OCI-LY1 (cell line): ENCODE data around the gene AUH.

ENCODE experiments used
- H2AFZ ChIP-seq: fragments of 200-600 bp; sonication (generic), shearing (Covaris generic); 2 replicates; pipeline ENCODE4 v1.6.0; 2014; ENCODE audit warnings: antibody characterized with exemption, mild to moderate bottlenecking, low read length
- H3F3A ChIP-seq: fragments of 200-600 bp; sonication (generic), shearing (Covaris generic); 2 replicates; pipeline ENCODE4 v1.6.0; 2014; ENCODE audit warnings: mild to moderate bottlenecking, antibody characterized with exemption, low read length, moderate library complexity; ENCODE audit not compliant: insufficient read depth
- H3K27ac ChIP-seq: fragments of 200-600 bp; sonication (generic); 2 replicates; pipeline ENCODE4 v1.5.1; 2014; ENCODE audit warnings: low read length, mixed run types, mild to moderate bottlenecking, low read depth; ENCODE audit not compliant: poor library complexity, severe bottlenecking
- H3K27me3 ChIP-seq: fragments of 200-600 bp; sonication (generic); 2 replicates; pipeline ENCODE4 v1.6.0; 2014; ENCODE audit warnings: antibody characterized with exemption, mild to moderate bottlenecking, low read length, moderate library complexity; ENCODE audit not compliant: insufficient read depth
- H3K36me3 ChIP-seq: fragments of 200-600 bp; sonication (generic); 2 replicates; pipeline ENCODE4 v1.6.1; 2014; ENCODE audit warnings: mild to moderate bottlenecking, antibody characterized with exemption, low read length, moderate library complexity, mixed read lengths; ENCODE audit not compliant: insufficient read depth
- H3K4me1 ChIP-seq: fragments of 200-600 bp; sonication (generic); 2 replicates; pipeline ENCODE4 v1.5.1; 2014; ENCODE audit warnings: mild to moderate bottlenecking, low read length, moderate library complexity; ENCODE audit not compliant: insufficient read depth, severe bottlenecking
- H3K4me2 ChIP-seq: fragments of 200-600 bp; sonication (generic), shearing (Covaris generic); 2 replicates; pipeline ENCODE4 v1.6.1; 2014; ENCODE audit warnings: low read length
- H3K4me3 ChIP-seq: fragments of 200-600 bp; sonication (generic); 2 replicates; pipeline ENCODE4 v1.5.1; 2014; ENCODE audit warnings: low read length, low read depth, mild to moderate bottlenecking, mixed read lengths; ENCODE audit not compliant: poor library complexity, severe bottlenecking
- H3K79me2 ChIP-seq: fragments of 200-600 bp; shearing (Covaris generic); 2 replicates; pipeline ENCODE4 v1.6.1; 2016; ENCODE audit warnings: mixed run types, low read length, mixed read lengths; ENCODE audit not compliant: insufficient read depth
- H3K9ac ChIP-seq: fragments of 200-600 bp; sonication (generic), shearing (Covaris generic); 2 replicates; pipeline ENCODE4 v1.6.1; 2014; ENCODE audit warnings: mild to moderate bottlenecking, low read length, mixed read lengths
- H3K9me2 ChIP-seq: fragments of 200-600 bp; sonication (generic), shearing (Covaris generic); 2 replicates; pipeline ENCODE4 v1.6.1; 2014; ENCODE audit warnings: low read depth, mild to moderate bottlenecking, low read length, mixed read lengths
- H3K9me3 ChIP-seq: fragments of 200-600 bp; shearing (Covaris generic); 2 replicates; pipeline ENCODE4 v1.6.1; 2014; ENCODE audit warnings: low read length, mixed read lengths
- H4K20me1 ChIP-seq: fragments of 200-600 bp; sonication (generic), shearing (Covaris generic); 2 replicates; pipeline ENCODE4 v1.6.0; 2016; ENCODE audit warnings: mild to moderate bottlenecking, low read length; ENCODE audit not compliant: insufficient read depth
- EZH2 ChIP-seq: fragments of 200-600 bp; sonication (generic), shearing (Covaris generic); IDR thresholded peaks from 2 replicates; pipeline ENCODE4 v1.8.0; 2017; ENCODE audit warnings: borderline replicate concordance, mixed run types, mild to moderate bottlenecking, antibody characterized with exemption, low read length, moderate library complexity, mixed read lengths
- TF ChIP-seq, protein P1 (sequence below): fragments of 200-600 bp; sonication (generic), shearing (Covaris generic); IDR thresholded peaks from 2 replicates; pipeline ENCODE4 v1.5.1; 2017; ENCODE audit warnings: mild to moderate bottlenecking, antibody characterized with exemption, low read length, moderate library complexity, mixed read lengths

Gene AUH

GRCh38 chr9:91384954-91385353 is 23.2 kb upstream of the AUH start:
- H4K20me1 ChIP-seq = no peaks in the 10 kb centered on the region
- H3K4me1 ChIP-seq = no peaks in the 10 kb centered on the region
- H3K9me3 ChIP-seq = no peaks in the 10 kb centered on the region
- no peak overlapping the region for H3K27ac ChIP-seq
- no peak overlapping the region for H2AFZ ChIP-seq
- H3K9ac ChIP-seq = no peak overlapping the region
- no peak overlapping the region for H3K4me2 ChIP-seq
- no peak overlapping the region for H3K4me3 ChIP-seq
- no peaks in the 10 kb centered on the region for H3F3A ChIP-seq
- no peaks in the 10 kb centered on the region for H3K27me3 ChIP-seq
- no peak for TF ChIP-seq EZH2
- TF ChIP-seq, protein P1, sequence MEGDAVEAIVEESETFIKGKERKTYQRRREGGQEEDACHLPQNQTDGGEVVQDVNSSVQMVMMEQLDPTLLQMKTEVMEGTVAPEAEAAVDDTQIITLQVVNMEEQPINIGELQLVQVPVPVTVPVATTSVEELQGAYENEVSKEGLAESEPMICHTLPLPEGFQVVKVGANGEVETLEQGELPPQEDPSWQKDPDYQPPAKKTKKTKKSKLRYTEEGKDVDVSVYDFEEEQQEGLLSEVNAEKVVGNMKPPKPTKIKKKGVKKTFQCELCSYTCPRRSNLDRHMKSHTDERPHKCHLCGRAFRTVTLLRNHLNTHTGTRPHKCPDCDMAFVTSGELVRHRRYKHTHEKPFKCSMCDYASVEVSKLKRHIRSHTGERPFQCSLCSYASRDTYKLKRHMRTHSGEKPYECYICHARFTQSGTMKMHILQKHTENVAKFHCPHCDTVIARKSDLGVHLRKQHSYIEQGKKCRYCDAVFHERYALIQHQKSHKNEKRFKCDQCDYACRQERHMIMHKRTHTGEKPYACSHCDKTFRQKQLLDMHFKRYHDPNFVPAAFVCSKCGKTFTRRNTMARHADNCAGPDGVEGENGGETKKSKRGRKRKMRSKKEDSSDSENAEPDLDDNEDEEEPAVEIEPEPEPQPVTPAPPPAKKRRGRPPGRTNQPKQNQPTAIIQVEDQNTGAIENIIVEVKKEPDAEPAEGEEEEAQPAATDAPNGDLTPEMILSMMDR = no peak
- H3K79me2 ChIP-seq = no peaks in the 10 kb centered on the region
- no peaks in the 10 kb centered on the region for H3K36me3 ChIP-seq
- H3K9me2 ChIP-seq = no peaks in the 10 kb centered on the region

GRCh38 chr9:91383577-91383976 is 21.9 kb upstream of the AUH start:
- Histone ChIP-seq H3K27ac (no peak overlapping the region), H3K9me3 (no peaks in the 10 kb centered on the region), H3K4me2 (no peak overlapping the region), H3K9ac (no peak overlapping the region), H3K4me1 (no peaks in the 10 kb centered on the region), H2AFZ (no peak overlapping the region), H3K79me2 (no peaks in the 10 kb centered on the region), H3K4me3 (no peak overlapping the region), H3K9me2 (no peaks in the 10 kb centered on the region), H3K36me3 (no peaks in the 10 kb centered on the region), H3F3A (no peaks in the 10 kb centered on the region), H3K27me3 (no peaks in the 10 kb centered on the region), H4K20me1 (no peaks in the 10 kb centered on the region)
- TF ChIP-seq EZH2 = no peak
- TF ChIP-seq, protein P1 = no peak

- H3F3A ChIP-seq = no peaks in the 10 kb centered on the region
- no peaks in the 10 kb centered on the region for H4K20me1 ChIP-seq
- no peaks in the 10 kb centered on the region for H3K79me2 ChIP-seq
- TF ChIP-seq EZH2 = no peak
- TF ChIP-seq, protein P1 = no peak
- no peak overlapping the region for H3K9ac ChIP-seq
- H3K4me2 ChIP-seq = no peak overlapping the region
- no peaks in the 10 kb centered on the region for H3K27me3 ChIP-seq
- H2AFZ ChIP-seq = no peak overlapping the region
- no peaks in the 10 kb centered on the region for H3K9me2 ChIP-seq
- no peak overlapping the region for H3K4me3 ChIP-seq
- no peaks in the 10 kb centered on the region for H3K36me3 ChIP-seq
- no peaks in the 10 kb centered on the region for H3K9me3 ChIP-seq
- no peak overlapping the region for H3K27ac ChIP-seq
- no peaks in the 10 kb centered on the region for H3K4me1 ChIP-seq
Observed at GRCh38 chr9:91382298-91382697, 20.6 kb upstream of the AUH start.
